Mesenchymal stem cell (in vitro differentiated cells and primary cell): ENCODE results near the gene TSN.

ENCODE experiments used
- DNase-seq: peaks from one replicate; pipeline ENCODE4 v3.0.0-alpha.2; 2013
- H2AFZ ChIP-seq: one replicate; pipeline ENCODE4 v1.6.1; 2013; ENCODE audit warnings: low read depth, mild to moderate bottlenecking, control low read depth, inconsistent platforms, low read length, moderate library complexity
- H2AK5ac ChIP-seq: 2 replicates; pipeline ENCODE4 v1.6.1; 2013; ENCODE audit warnings: low read length, moderate library complexity, mild to moderate bottlenecking, inconsistent platforms; ENCODE audit not compliant: severe bottlenecking
- H2BK120ac ChIP-seq: one replicate; pipeline ENCODE4 v1.6.1; 2013; ENCODE audit warnings: low read depth, mild to moderate bottlenecking, inconsistent platforms, low read length, moderate library complexity
- H2BK12ac ChIP-seq, 2 experiments: one replicate each; pipeline ENCODE4 v1.6.1; 2013; ENCODE audit warnings: inconsistent platforms in 2 of 2, low read length in 2 of 2, mild to moderate bottlenecking in 2 of 2, moderate library complexity in 2 of 2, control low read depth in 1 of 2
- H2BK15ac ChIP-seq: one replicate; pipeline ENCODE4 v1.6.1; 2013; ENCODE audit warnings: mild to moderate bottlenecking, low read depth, inconsistent platforms; ENCODE audit not compliant: poor library complexity, severe bottlenecking
- H2BK5ac ChIP-seq: 2 replicates; pipeline ENCODE4 v1.6.1; 2013; ENCODE audit warnings: low read depth, mild to moderate bottlenecking, low read length, control low read depth, inconsistent platforms; ENCODE audit not compliant: poor library complexity, severe bottlenecking
- H3K14ac ChIP-seq, 2 experiments: one replicate each; pipeline ENCODE4 v1.6.1; 2013; ENCODE audit warnings: inconsistent platforms in 2 of 2, low read length in 2 of 2, control low read depth in 1 of 2, mild to moderate bottlenecking in 1 of 2, moderate library complexity in 1 of 2
- H3K18ac ChIP-seq, 2 experiments: one replicate each; pipeline ENCODE4 v1.6.1; 2013; ENCODE audit warnings: inconsistent platforms in 2 of 2, low read length in 2 of 2, control low read depth in 1 of 2, low read depth in 1 of 2, mild to moderate bottlenecking in 1 of 2
- H3K23ac ChIP-seq, 2 experiments: one replicate each; pipeline ENCODE4 v1.6.1; 2013; ENCODE audit warnings: inconsistent platforms in 2 of 2, low read length in 2 of 2, mild to moderate bottlenecking in 2 of 2, moderate library complexity in 2 of 2, control low read depth in 1 of 2
- H3K27ac ChIP-seq: 2 replicates; pipeline ENCODE4 v1.5.1; 2013; ENCODE audit warnings: mild to moderate bottlenecking, moderate library complexity, low read length, control low read depth, inconsistent platforms; ENCODE audit not compliant: poor library complexity, severe bottlenecking
- H3K27me3 ChIP-seq, 2 experiments: 2 replicates each; pipeline versions ENCODE4 v1.6.1 to v1.7.0; 2013; ENCODE audit warnings: low read length in 2 of 2, mild to moderate bottlenecking in 2 of 2, moderate library complexity in 2 of 2, control low read depth in 1 of 2, inconsistent platforms in 1 of 2; ENCODE audit not compliant: control insufficient read depth in 1 of 2, insufficient read depth in 1 of 2
- H3K36me3 ChIP-seq, 2 experiments: 2 replicates each; pipeline versions ENCODE4 v1.6.1 to v1.7.0; 2013; ENCODE audit warnings: low read length in 2 of 2, control low read depth in 1 of 2, inconsistent platforms in 1 of 2, low read depth in 1 of 2, mild to moderate bottlenecking in 1 of 2; ENCODE audit not compliant: insufficient read depth in 2 of 2, control insufficient read depth in 1 of 2
- H3K4ac ChIP-seq, 2 experiments: one replicate each; pipeline ENCODE4 v1.6.1; 2013; ENCODE audit warnings: inconsistent platforms in 2 of 2, low read length in 2 of 2, mild to moderate bottlenecking in 2 of 2, moderate library complexity in 2 of 2, control low read depth in 1 of 2, low read depth in 1 of 2
- H3K4me1 ChIP-seq: 2 replicates; pipeline ENCODE4 v1.6.1; 2013; ENCODE audit warnings: low read depth, low read length, control low read depth; ENCODE audit not compliant: control insufficient read depth, insufficient read depth
- H3K4me2 ChIP-seq: 2 replicates; pipeline ENCODE4 v1.6.1; 2013; ENCODE audit warnings: low read length, mild to moderate bottlenecking, inconsistent platforms; ENCODE audit not compliant: poor library complexity, severe bottlenecking
- H3K4me3 ChIP-seq, 2 experiments: 2 replicates each; pipeline versions ENCODE4 v1.5.1 to v1.7.0; 2013; ENCODE audit warnings: low read length in 2 of 2, mild to moderate bottlenecking in 2 of 2, control low read depth in 1 of 2, low read depth in 1 of 2; ENCODE audit not compliant: insufficient read depth in 1 of 2
- H3K79me1 ChIP-seq: replicated peaks from 2 replicates; pipeline ENCODE4 v1.6.1; 2013; ENCODE audit warnings: mild to moderate bottlenecking, control low read depth, low read length, inconsistent platforms; ENCODE audit not compliant: poor library complexity, severe bottlenecking
- H3K9ac ChIP-seq: 2 replicates; pipeline ENCODE4 v1.7.0; 2013; ENCODE audit warnings: mild to moderate bottlenecking, low read length, moderate library complexity
- H3K9me3 ChIP-seq: 2 replicates; pipeline ENCODE4 v1.7.0; 2013; ENCODE audit warnings: mild to moderate bottlenecking, low read length; ENCODE audit not compliant: control insufficient read depth
- H4K8ac ChIP-seq: one replicate; pipeline ENCODE4 v1.6.1; 2013; ENCODE audit warnings: inconsistent platforms, mild to moderate bottlenecking, low read length, moderate library complexity
- H4K91ac ChIP-seq: one replicate; pipeline ENCODE4 v1.6.1; 2013; ENCODE audit warnings: mild to moderate bottlenecking, low read length, inconsistent platforms
- WGBS: methylation state at CpG from one replicate; pipeline ENCODE4 v1.1.7; 2013; ENCODE audit warnings: mixed read lengths; 5-methylcytosine and 5-hydroxymethylcytosine counted together

The TSN gene

GRCh38 chr2:121735518-121736074 is 19.9 kb upstream of the TSN start:
- H3K4me2 ChIP-seq, result peak overlapping the region; percentile 71
- H3K4me1 ChIP-seq, result peaks cover 5% of the 10 kb centered on the region
- peak overlapping the region in 1 of 2 experiments; percentile 94 for H3K4me3 ChIP-seq
- peak; percentile 11 for DNase-seq
- no peak overlapping the region for H4K8ac ChIP-seq
- no peak overlapping the region for H2BK12ac ChIP-seq
- no peak overlapping the region for H3K23ac ChIP-seq
- H2BK120ac ChIP-seq, result no peak overlapping the region
- no peak overlapping the region for H3K27ac ChIP-seq
- peaks cover 22 to 39% of the 10 kb centered on the region in 2 experiments for H3K36me3 ChIP-seq
- no peak overlapping the region for H2BK15ac ChIP-seq
- no peak overlapping the region for H2BK5ac ChIP-seq
- H3K79me1 ChIP-seq, result peaks cover 11% of the 10 kb centered on the region
- H4K91ac ChIP-seq, result no peak overlapping the region
- H3K27me3 ChIP-seq, result peaks cover 0 to 3% of the 10 kb centered on the region in 2 experiments
- H3K9ac ChIP-seq, result peak overlapping the region; percentile 94
- no peak overlapping the region for H3K18ac ChIP-seq
- no peaks in the 10 kb centered on the region for H3K9me3 ChIP-seq
- H2AK5ac ChIP-seq, result no peak overlapping the region
- 38% methylated on average over 7 of the region's 10 CpGs for WGBS
- H3K4ac ChIP-seq, result no peak overlapping the region
- no peak overlapping the region for H3K14ac ChIP-seq
- H2AFZ ChIP-seq, result no peak overlapping the region

- WGBS, result under 1% methylated on average over 8 of the region's 8 CpGs
- peak overlapping the region; percentile 76 for H3K27ac ChIP-seq
- peak overlapping the region; percentile 94 for H3K9ac ChIP-seq
These were observed 19.4 kb upstream of the TSN start for GRCh38 chr2:121736140-121736461.

GRCh38 chr2:121736462-121737336 is 18.8 kb upstream of the TSN start, which contains the start of gene NIFK:
NIFK (minus strand) TSS chr2:121736875; CDS start chr2:121736850, 25 bp downstream.
- Histone ChIP-seq H3K79me1 (peaks cover 6% of the 10 kb centered on the region), H2BK120ac (peak within 1 kb of the TSS; percentile 42), H3K27ac (peak within 1 kb of the TSS; percentile 76), H4K8ac (peak within 1 kb of the TSS; percentile 52), H2AK5ac (peak within 1 kb of the TSS; percentile 57), H2BK12ac (no peak within 1 kb of the TSS), H3K4me2 (peak within 1 kb of the TSS; percentile 80), H3K4me1 (peaks cover 5% of the 10 kb centered on the region), H3K27me3 (peaks cover 0 to 5% of the 10 kb centered on the region in 2 experiments), H3K9ac (peak within 1 kb of the TSS; percentile 94), H3K9me3 (no peaks in the 10 kb centered on the region), H2BK15ac (peak within 1 kb of the TSS; percentile 48), H4K91ac (no peak within 1 kb of the TSS), H3K14ac (peak within 1 kb of the TSS in 1 of 2 experiments; percentile 74), H3K4me3 (peak within 1 kb of the TSS; percentile 94 to 96), H2BK5ac (no peak within 1 kb of the TSS), H3K4ac (peak within 1 kb of the TSS; percentile 22 to 94), H3K36me3 (peaks cover 15 to 27% of the 10 kb centered on the region in 2 experiments), H3K23ac (peak within 1 kb of the TSS; percentile 85 to 87), H2AFZ (peak within 1 kb of the TSS; percentile 89), H3K18ac (peak within 1 kb of the TSS; percentile 64 to 87)
- peak; percentile 97 for DNase-seq
- WGBS, result 1% methylated on average over 67 of the region's 93 CpGs

More at GRCh38 chr2:121736140-121736461, 19.4 kb upstream of the TSN start:
- Histone ChIP-seq H3K4me2 (peak overlapping the region; percentile 71), H3K4ac (peak overlapping the region; percentile 22 to 94), H3K4me3 (peak overlapping the region; percentile 94 to 96), H2BK12ac (no peak overlapping the region), H3K27me3 (peaks cover 0 to 5% of the 10 kb centered on the region in 2 experiments), H4K91ac (no peak overlapping the region), H2AK5ac (peak overlapping the region; percentile 57), H2BK120ac (no peak overlapping the region), H4K8ac (peak overlapping the region; percentile 52), H3K14ac (no peak overlapping the region), H3K9me3 (no peaks in the 10 kb centered on the region), H3K23ac (peak overlapping the region in 1 of 2 experiments; percentile 87), H3K18ac (peak overlapping the region in 1 of 2 experiments; percentile 64), H2BK5ac (no peak overlapping the region), H2AFZ (peak overlapping the region; percentile 89), H2BK15ac (no peak overlapping the region), H3K4me1 (peaks cover 5% of the 10 kb centered on the region), H3K79me1 (peaks cover 10% of the 10 kb centered on the region), H3K36me3 (peaks cover 20 to 33% of the 10 kb centered on the region in 2 experiments)
- no peak for DNase-seq

- Histone ChIP-seq H2AK5ac (no peak overlapping the region), H3K79me1 (no peaks in the 10 kb centered on the region), H3K27me3 (peaks cover 0 to 5% of the 10 kb centered on the region in 2 experiments), H2AFZ (no peak overlapping the region), H3K9me3 (no peaks in the 10 kb centered on the region), H4K91ac (no peak overlapping the region), H3K4ac (no peak overlapping the region), H3K4me2 (no peak overlapping the region), H3K14ac (no peak overlapping the region), H2BK12ac (no peak overlapping the region), H2BK5ac (no peak overlapping the region), H3K23ac (no peak overlapping the region), H3K36me3 (no peaks in the 10 kb centered on the region), H2BK15ac (no peak overlapping the region), H4K8ac (no peak overlapping the region), H3K4me1 (peaks cover 6% of the 10 kb centered on the region), H3K27ac (no peak overlapping the region), H3K4me3 (no peak overlapping the region), H2BK120ac (no peak overlapping the region), H3K9ac (no peak overlapping the region), H3K18ac (no peak overlapping the region)
- 77% methylated on average over 3 of the region's 6 CpGs for WGBS
- no peak for DNase-seq
These were observed 14.5 kb upstream of the TSN start for GRCh38 chr2:121740973-121741372.
